Peyer's patch (tissue), 4 donors: ENCODE data around the gene ZXDC.

Experiments
- CTCF ChIP-seq, 6 experiments: fragments of 450-650 bp in 4 of 6; fragments of 200-600 bp in 2 of 6; sonication (generic) in 1 of 6; IDR thresholded peaks; one replicate each; pipeline ENCODE4 v1.5.1; 2017 to 2019; ENCODE audit warnings: antibody characterized with exemption in 6 of 6, mild to moderate bottlenecking in 3 of 6, moderate library complexity in 1 of 6
- POLR2A ChIP-seq, 2 donors: fragments of 450-650 bp; IDR thresholded peaks; one replicate each; pipeline ENCODE4 v1.5.1; 2017; ENCODE audit warnings: antibody characterized with exemption in 2 of 2, mild to moderate bottlenecking in 2 of 2, moderate library complexity in 2 of 2

GRCh38 chr3:126511291-126511690, 35.6 kb upstream of the ZXDC start:
- no peak for TF ChIP-seq POLR2A (IDR thresholded peaks at IDR 0.05)
- no peak for TF ChIP-seq CTCF (IDR thresholded peaks at IDR 0.05)
